ENCODE data around the gene SLIT1.

- TF ChIP-seq CTCF (IDR thresholded peaks at IDR 0.05; ENCODE audit: poor library complexity, severe bottlenecking) = no peak
- no peak for TF ChIP-seq MXI1 (conservative IDR thresholded peaks at IDR 0.05; ENCODE audit: poor library complexity, severe bottlenecking)
Observed at GRCh38 chr10:97031459-97031858, 154.3 kb downstream of the SLIT1 start.

All from neural cell (in vitro differentiated cells).